ENCODE results near the gene PDIK1L. TPM values are rescaled to one million over a fixed set of nuclear protein-coding genes. Genes with fewer than 3 reads are reported as not detected.

PDIK1L gene
- total and polyA plus RNA-seq, 2 experiments from 2014 or later: 4.2 to 8.5 TPM

- DNase-seq (ENCODE audit: low read depth in 1 of 2, low spot score in 1 of 2): no peak
- H3K36me3 ChIP-seq: no peaks in the 10 kb centered on the region
- H3K4me3 ChIP-seq: no peak overlapping the region
- TF ChIP-seq CTCF (IDR thresholded peaks at IDR 0.05; ENCODE audit: low read depth, low read length): no peak
- H3K27me3 ChIP-seq: no peaks in the 10 kb centered on the region
- peaks cover 14% of the 10 kb centered on the region for H3K4me1 ChIP-seq (ENCODE audit: low read depth)
- H3K27ac ChIP-seq: no peak overlapping the region
- H3K9me3 ChIP-seq (ENCODE audit: low read depth): no peaks in the 10 kb centered on the region
Observed at GRCh38 chr1:26129778-26130177, 18.2 kb downstream of the PDIK1L start.

- Histone ChIP-seq H3K27me3 (no peaks in the 10 kb centered on the region), H3K36me3 (no peaks in the 10 kb centered on the region), H3K9me3 (ENCODE audit: low read depth) (no peaks in the 10 kb centered on the region), H3K27ac (no peak overlapping the region), H3K4me3 (no peak overlapping the region), H3K4me1 (ENCODE audit: low read depth) (peaks cover 14% of the 10 kb centered on the region)
- TF ChIP-seq CTCF (IDR thresholded peaks at IDR 0.05; ENCODE audit: low read depth, low read length): no peak
- no peak for DNase-seq (ENCODE audit: low read depth in 1 of 2, low spot score in 1 of 2)
Observed at GRCh38 chr1:26130695-26131094, 19.1 kb downstream of the PDIK1L start.

GRCh38 chr1:26132128-26132833 lies 20.7 kb downstream of the PDIK1L start:
- Histone ChIP-seq H3K27me3 (no peaks in the 10 kb centered on the region), H3K9me3 (ENCODE audit: low read depth) (no peaks in the 10 kb centered on the region), H3K4me3 (no peak overlapping the region), H3K4me1 (ENCODE audit: low read depth) (no peaks in the 10 kb centered on the region), H3K36me3 (no peaks in the 10 kb centered on the region), H3K27ac (no peak overlapping the region)
- no peak for TF ChIP-seq CTCF (IDR thresholded peaks at IDR 0.05; ENCODE audit: low read depth, low read length)
- DNase-seq (ENCODE audit: low read depth in 1 of 2, low spot score in 1 of 2): no peak

- H3K9me3 ChIP-seq (ENCODE audit: low read depth): no peaks in the 10 kb centered on the region
- no peak overlapping the region for H3K4me3 ChIP-seq
- no peak overlapping the region for H3K27ac ChIP-seq
- H3K27me3 ChIP-seq: no peaks in the 10 kb centered on the region
- TF ChIP-seq CTCF (IDR thresholded peaks at IDR 0.05; ENCODE audit: low read depth, low read length): no peak
- DNase-seq (ENCODE audit: low read depth in 1 of 2, low spot score in 1 of 2): no peak
- no peaks in the 10 kb centered on the region for H3K4me1 ChIP-seq (ENCODE audit: low read depth)
- no peaks in the 10 kb centered on the region for H3K36me3 ChIP-seq
Observed at GRCh38 chr1:26132834-26133167, 21.2 kb downstream of the PDIK1L start.

- no peak for TF ChIP-seq CTCF (IDR thresholded peaks at IDR 0.05; ENCODE audit: low read depth, low read length)
- Histone ChIP-seq H3K36me3 (no peaks in the 10 kb centered on the region), H3K27me3 (no peaks in the 10 kb centered on the region), H3K4me3 (no peak overlapping the region), H3K9me3 (ENCODE audit: low read depth) (no peaks in the 10 kb centered on the region), H3K4me1 (ENCODE audit: low read depth) (no peaks in the 10 kb centered on the region), H3K27ac (no peak overlapping the region)
- DNase-seq (ENCODE audit: low read depth in 1 of 2, low spot score in 1 of 2): no peak
Observed at GRCh38 chr1:26134466-26134865, 22.8 kb downstream of the PDIK1L start.
